GM12801 (cell line): ENCODE data around the gene SPEG.

Source experiments
- CTCF ChIP-seq: IDR thresholded peaks from one replicate; pipeline ENCODE4 v1.5.1; 2011; ENCODE audit warnings: control low read depth; ENCODE audit not compliant: insufficient read length; ENCODE audit errors: extremely low read depth

SPEG gene

DNA sequence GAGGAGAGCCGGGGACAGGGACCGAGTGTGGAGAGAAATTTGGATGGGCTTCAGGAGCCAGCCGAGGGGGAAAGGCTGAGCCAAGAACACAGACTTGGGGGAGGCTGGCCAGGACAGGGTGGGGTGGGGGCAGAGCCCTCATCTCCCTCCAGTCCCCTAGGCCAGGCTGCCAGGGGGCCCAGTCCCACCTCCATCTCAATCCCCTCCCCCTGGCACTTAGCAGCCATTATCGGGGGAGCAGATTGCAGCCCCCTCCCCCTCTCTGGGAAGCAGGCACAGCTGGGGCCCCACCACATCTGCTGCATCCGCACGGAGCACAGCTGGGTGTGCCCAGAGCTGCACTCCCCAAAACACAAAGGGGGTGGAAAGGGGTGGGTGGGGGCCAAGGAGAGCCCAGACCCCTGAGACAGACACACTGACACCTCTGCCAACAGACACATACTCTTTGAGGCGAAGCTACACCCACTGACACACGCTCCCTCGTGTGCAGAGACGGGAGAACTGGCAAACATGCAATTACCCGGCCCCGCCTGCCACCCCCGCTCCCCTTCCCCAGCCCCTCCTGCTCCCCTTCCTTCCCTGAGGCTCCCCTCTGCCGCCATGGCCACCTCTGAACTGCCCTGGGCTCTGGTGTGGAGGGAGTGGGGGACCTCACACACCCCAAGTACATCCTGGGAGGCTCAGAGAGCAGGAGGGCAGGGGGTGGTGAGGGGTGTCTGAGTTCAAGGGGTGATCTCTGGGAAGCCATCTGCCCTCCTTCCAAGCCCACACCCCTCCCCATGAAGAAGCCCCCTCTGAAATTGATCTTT is 74.5 kb downstream of the SPEG start:
- no peak for TF ChIP-seq CTCF

- no peak for TF ChIP-seq CTCF
Measured at GRCh38 chr2:219509780-219510511, 75.3 kb downstream of the SPEG start.

- TF ChIP-seq CTCF = no peak
Measured at GRCh38 chr2:219510512-219511135, 76.0 kb downstream of the SPEG start.

DNA sequence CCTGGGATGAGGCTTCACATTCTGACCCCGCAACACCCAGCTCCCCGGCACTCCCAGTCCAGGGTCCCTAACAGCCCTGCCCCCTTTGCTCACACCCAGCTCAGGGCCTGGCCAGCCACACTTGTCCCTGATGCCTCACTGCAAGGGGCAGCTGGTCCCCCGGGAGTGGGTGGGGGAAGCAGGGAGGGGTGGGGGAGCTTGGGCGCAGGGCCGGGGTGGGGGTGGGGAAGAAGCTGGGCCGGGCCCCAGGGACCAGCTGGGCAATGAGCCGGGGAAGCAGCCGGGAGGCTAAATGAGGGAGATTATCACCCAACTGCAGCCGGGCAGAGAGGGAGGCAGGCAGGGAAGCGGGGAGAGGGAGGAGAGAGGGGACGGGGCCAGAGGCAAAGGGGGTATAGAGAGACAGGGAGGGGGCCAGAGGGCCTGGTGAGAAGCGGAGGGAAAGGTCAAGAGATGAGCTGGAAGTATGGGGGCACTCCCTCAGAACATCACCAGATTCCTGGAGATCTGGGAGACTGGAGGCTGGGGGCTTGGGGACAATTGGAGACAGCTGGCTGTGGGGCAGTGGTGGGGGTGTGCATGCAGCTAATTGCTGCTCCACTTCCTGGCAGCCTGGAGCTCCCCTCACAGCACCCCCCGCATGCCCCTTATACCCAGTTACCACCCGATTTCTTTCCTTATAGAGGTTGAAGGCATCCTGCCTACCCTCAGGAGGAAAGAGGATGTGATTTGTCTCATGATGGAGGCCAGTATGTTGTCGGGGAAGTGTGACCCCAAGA is 77.1 kb downstream of the SPEG start:
- TF ChIP-seq CTCF = no peak

DNA sequence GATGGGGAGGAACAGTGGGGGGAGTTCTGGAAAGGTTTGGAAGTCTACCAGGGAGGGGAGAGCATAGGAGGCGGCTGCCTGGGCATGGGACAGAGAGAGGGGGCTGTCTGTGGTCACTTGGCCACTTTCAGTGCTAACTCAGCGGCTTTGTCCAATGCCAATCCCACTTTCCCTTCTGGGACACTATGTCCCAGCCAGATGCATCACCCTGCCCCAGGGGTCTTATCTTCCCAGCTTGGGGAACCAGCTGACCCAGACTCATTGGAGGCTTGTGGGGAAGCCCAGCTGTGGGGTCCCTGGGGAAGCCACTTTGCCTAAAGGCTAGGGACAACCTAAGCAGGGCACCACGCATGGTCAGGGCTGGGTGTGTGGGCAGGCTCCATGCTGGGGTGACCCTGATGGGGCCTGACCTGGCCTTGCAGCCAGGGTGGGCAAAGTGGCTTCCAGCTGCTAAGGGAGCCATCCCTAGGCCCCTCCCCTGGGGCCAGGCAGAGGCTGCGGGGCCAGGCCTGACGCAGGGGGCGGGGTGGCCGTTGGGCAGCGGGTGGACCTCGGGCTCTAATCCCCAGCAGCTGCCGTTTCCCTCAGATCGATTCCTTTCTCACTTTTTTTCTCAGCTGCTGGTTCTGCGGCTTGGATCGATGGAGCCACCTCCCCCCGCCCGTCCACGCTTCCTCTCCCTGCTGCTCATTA is 78.0 kb downstream of the SPEG start:
- no peak for TF ChIP-seq CTCF

DNA sequence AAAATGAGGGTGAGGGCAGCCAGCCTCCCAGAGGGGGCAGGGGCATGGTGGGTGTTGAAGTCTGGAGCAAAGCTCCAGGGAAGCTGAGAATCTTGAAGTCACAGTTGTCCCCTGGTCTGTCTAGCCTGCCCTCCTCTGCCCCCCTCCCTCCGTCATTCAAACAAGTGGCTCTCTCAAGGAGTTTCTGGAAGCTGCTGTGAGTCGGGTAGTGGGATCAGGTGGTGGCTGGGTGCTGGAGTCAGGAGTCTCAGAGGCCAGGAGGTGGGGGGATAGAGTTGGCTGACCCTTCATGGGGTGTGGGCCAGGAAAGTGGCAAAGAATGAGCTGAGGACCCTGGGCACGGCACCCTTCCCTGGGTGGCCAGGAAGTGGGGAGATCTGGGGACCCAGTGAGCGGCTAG is 79.1 kb downstream of the SPEG start:
- no peak for TF ChIP-seq CTCF
